Loucy (cell line): ENCODE data around the gene KBTBD8.

Source experiments
- H2AFZ ChIP-seq: fragments of 200-600 bp; sonication (generic); 2 replicates; pipeline ENCODE4 v1.6.0; 2016; ENCODE audit warnings: antibody characterized with exemption, mild to moderate bottlenecking, low read length, moderate library complexity
- H3F3A ChIP-seq: fragments of 200-600 bp; 2 replicates; pipeline ENCODE4 v1.6.0; 2016; ENCODE audit warnings: antibody characterized with exemption, low read depth, mild to moderate bottlenecking
- H3K27me3 ChIP-seq: fragments of 200-600 bp; sonication (generic); 2 replicates; pipeline ENCODE4 v1.6.1; 2014; ENCODE audit warnings: low read length, mild to moderate bottlenecking; ENCODE audit not compliant: insufficient read depth, poor library complexity, severe bottlenecking
- H3K36me3 ChIP-seq: fragments of 200-600 bp; sonication (generic); 2 replicates; pipeline ENCODE4 v1.6.1; 2016; ENCODE audit warnings: low read length; ENCODE audit not compliant: insufficient read depth
- H3K4me1 ChIP-seq: fragments of 200-600 bp; sonication (generic); 2 replicates; pipeline ENCODE4 v1.5.1; 2014; ENCODE audit warnings: low read length, mild to moderate bottlenecking; ENCODE audit not compliant: insufficient read depth, poor library complexity, severe bottlenecking
- H3K4me2 ChIP-seq: fragments of 200-600 bp; sonication (generic); 2 replicates; pipeline ENCODE4 v1.6.0; 2014; ENCODE audit warnings: antibody characterized with exemption, low read length, low read depth, mild to moderate bottlenecking; ENCODE audit not compliant: poor library complexity, severe bottlenecking
- H3K4me3 ChIP-seq: fragments of 200-600 bp; sonication (generic); 2 replicates; pipeline ENCODE4 v1.5.1; 2014; ENCODE audit warnings: low read length, mild to moderate bottlenecking, mixed read lengths; ENCODE audit not compliant: poor library complexity, severe bottlenecking
- H3K79me2 ChIP-seq: fragments of 200-600 bp; sonication (generic); 2 replicates; pipeline ENCODE4 v1.6.1; 2014; ENCODE audit warnings: low read length; ENCODE audit not compliant: insufficient read depth
- H3K9ac ChIP-seq: fragments of 200-600 bp; sonication (generic); 2 replicates; pipeline ENCODE4 v1.6.0; 2014; ENCODE audit warnings: mild to moderate bottlenecking, low read depth, low read length, moderate library complexity; ENCODE audit not compliant: poor library complexity, severe bottlenecking
- H3K9me2 ChIP-seq: fragments of 200-600 bp; sonication (generic); replicated peaks from 2 replicates; pipeline ENCODE4 v1.6.1; 2016; ENCODE audit warnings: low read depth, low read length, mixed read lengths
- H3K9me3 ChIP-seq: fragments of 200-600 bp; sonication (generic); 2 replicates; pipeline ENCODE4 v1.6.1; 2014; ENCODE audit warnings: mild to moderate bottlenecking, antibody characterized with exemption, low read length, low read depth; ENCODE audit not compliant: insufficient read depth
- H4K20me1 ChIP-seq: fragments of 200-600 bp; sonication (generic); 2 replicates; pipeline ENCODE4 v1.6.0; 2014; ENCODE audit warnings: antibody characterized with exemption, low read length, mild to moderate bottlenecking; ENCODE audit not compliant: insufficient read depth, poor library complexity, severe bottlenecking
- CTCF ChIP-seq: fragments of 200-600 bp; sonication (generic); conservative IDR thresholded peaks from 2 replicates; pipeline ENCODE4 v1.5.1; 2014; ENCODE audit warnings: mild to moderate bottlenecking, antibody characterized with exemption, low read length
- EZH2phosphoT487 ChIP-seq: fragments of 200-600 bp; IDR thresholded peaks from 2 replicates; pipeline ENCODE4 v1.6.1; 2018; ENCODE audit warnings: antibody characterized with exemption, mild to moderate bottlenecking, moderate library complexity, borderline replicate concordance

KBTBD8 gene

GRCh38 chr3:66983101-66983500, 15.0 kb upstream of the KBTBD8 start:
- H4K20me1 ChIP-seq = no peaks in the 10 kb centered on the region
- H3K27me3 ChIP-seq = peaks cover 3% of the 10 kb centered on the region
- no peak overlapping the region for H2AFZ ChIP-seq
- no peak overlapping the region for H3K9ac ChIP-seq
- H3F3A ChIP-seq = no peaks in the 10 kb centered on the region
- no peak overlapping the region for H3K4me2 ChIP-seq
- H3K36me3 ChIP-seq = no peaks in the 10 kb centered on the region
- H3K4me3 ChIP-seq = no peak overlapping the region
- no peaks in the 10 kb centered on the region for H3K79me2 ChIP-seq
- no peaks in the 10 kb centered on the region for H3K9me3 ChIP-seq
- H3K4me1 ChIP-seq = no peaks in the 10 kb centered on the region
- H3K9me2 ChIP-seq = no peaks in the 10 kb centered on the region
- no peak for TF ChIP-seq EZH2phosphoT487
- TF ChIP-seq CTCF = no peak; the same call in 1 of the 2 replicates

DNA sequence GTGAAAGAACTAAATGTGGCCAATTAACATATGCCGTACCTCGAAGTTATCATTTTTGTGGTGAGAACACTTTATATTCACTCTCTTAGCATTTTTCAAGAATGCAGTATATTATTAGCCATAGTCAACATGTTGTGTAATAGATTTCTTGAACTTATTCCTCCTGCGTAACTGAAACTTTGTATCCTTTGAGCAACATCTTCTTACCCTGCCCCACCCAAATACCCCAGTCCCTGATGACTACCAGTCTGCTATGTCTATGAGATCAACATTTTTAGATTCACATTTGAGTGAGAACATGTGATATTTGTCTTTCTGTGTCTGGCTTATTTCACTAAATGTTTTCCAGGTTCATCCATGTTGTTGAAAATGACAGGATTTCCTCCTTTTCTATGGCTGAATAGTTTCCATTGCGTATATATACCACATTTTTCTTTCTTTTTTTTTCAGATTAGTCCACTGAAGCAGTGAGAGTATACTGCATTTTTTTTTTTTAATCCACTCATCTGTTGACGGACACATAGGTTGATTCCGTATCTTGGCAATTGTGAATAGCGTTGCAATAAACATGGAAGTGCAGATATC, 12.7 kb upstream of the KBTBD8 start:
- Histone ChIP-seq H3K9ac (no peak overlapping the region), H3K9me2 (no peaks in the 10 kb centered on the region), H4K20me1 (no peaks in the 10 kb centered on the region), H3K9me3 (no peaks in the 10 kb centered on the region), H2AFZ (no peak overlapping the region), H3K4me1 (no peaks in the 10 kb centered on the region), H3K79me2 (no peaks in the 10 kb centered on the region), H3F3A (no peaks in the 10 kb centered on the region), H3K4me3 (no peak overlapping the region), H3K36me3 (no peaks in the 10 kb centered on the region), H3K4me2 (no peak overlapping the region), H3K27me3 (peaks cover 3% of the 10 kb centered on the region)
- TF ChIP-seq CTCF = no peak
- no peak for TF ChIP-seq EZH2phosphoT487

DNA sequence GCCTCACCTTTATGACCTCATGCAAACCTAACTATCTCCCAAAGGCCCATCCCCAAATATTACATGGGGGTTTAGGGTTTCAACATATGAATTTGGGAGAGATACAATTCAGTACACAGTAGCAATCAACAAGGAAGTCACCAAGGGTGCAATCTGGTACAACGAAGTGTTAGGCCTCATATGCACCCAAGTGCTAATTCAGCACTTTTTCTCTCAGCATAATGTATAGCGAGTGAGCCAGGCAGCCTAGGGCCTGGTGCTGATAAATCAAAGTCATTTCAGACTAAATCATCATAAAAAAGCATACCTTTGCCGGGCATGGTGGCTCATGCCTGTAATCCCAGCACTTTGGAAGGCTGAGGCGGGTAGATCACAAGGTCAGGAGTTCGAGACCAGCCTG, 11.7 kb upstream of the KBTBD8 start:
- Histone ChIP-seq H3K36me3 (no peaks in the 10 kb centered on the region), H3K9ac (no peak overlapping the region), H4K20me1 (no peaks in the 10 kb centered on the region), H3K27me3 (peaks cover 3% of the 10 kb centered on the region), H3F3A (no peaks in the 10 kb centered on the region), H3K79me2 (no peaks in the 10 kb centered on the region), H2AFZ (no peak overlapping the region), H3K4me1 (no peaks in the 10 kb centered on the region), H3K4me2 (no peak overlapping the region), H3K9me2 (no peaks in the 10 kb centered on the region), H3K9me3 (no peaks in the 10 kb centered on the region), H3K4me3 (no peak overlapping the region)
- TF ChIP-seq CTCF (no peak), EZH2phosphoT487 (no peak)
